CD14-positive monocyte (primary cell): ENCODE results near the gene GOLPH3. TPM values are rescaled to one million over a fixed set of nuclear protein-coding genes. Genes with fewer than 3 reads are reported as not detected.

Source experiments
- DNase-seq, 3 donors: peaks; one replicate each; pipeline ENCODE4 v3.0.0-alpha.2; 2011 to 2022
- H2AFZ ChIP-seq: 2 replicates; pipeline ENCODE4 v1.6.0; 2012; ENCODE audit warnings: mild to moderate bottlenecking, low read depth, low read length, inconsistent platforms; ENCODE audit not compliant: insufficient read depth, poor library complexity, severe bottlenecking
- H3K27ac ChIP-seq, 2 donors: 1 replicate in 1 of 2; 2 replicates in 1 of 2; pipeline ENCODE4 v1.5.1; 2012 to 2013; ENCODE audit warnings: low read length in 2 of 2, control low read depth in 1 of 2, inconsistent platforms in 1 of 2, low read depth in 1 of 2, mild to moderate bottlenecking in 1 of 2
- H3K27me3 ChIP-seq, 2 donors: one replicate each; pipeline versions ENCODE4 v1.6.0 to v1.6.1; 2011 to 2013; ENCODE audit warnings: low read length in 2 of 2; ENCODE audit not compliant: control insufficient read depth in 2 of 2, insufficient read depth in 2 of 2
- H3K36me3 ChIP-seq, 2 donors: replicated peaks in 1 of 2; 1 replicate in 1 of 2; 2 replicates in 1 of 2; pipeline versions ENCODE4 v1.5.1 to v1.6.1; 2012 to 2013; ENCODE audit warnings: low read length in 2 of 2, control low read depth in 1 of 2, inconsistent platforms in 1 of 2, mild to moderate bottlenecking in 1 of 2; ENCODE audit not compliant: insufficient read depth in 2 of 2, control insufficient read depth in 1 of 2
- H3K4me1 ChIP-seq, 2 donors: 1 replicate in 1 of 2; 2 replicates in 1 of 2; pipeline versions ENCODE4 v1.5.1 to v1.6.1; 2012 to 2013; ENCODE audit warnings: low read length in 2 of 2, control low read depth in 1 of 2, inconsistent platforms in 1 of 2, mild to moderate bottlenecking in 1 of 2, moderate library complexity in 1 of 2; ENCODE audit not compliant: insufficient read depth in 2 of 2, control insufficient read depth in 1 of 2
- H3K4me2 ChIP-seq: replicated peaks from 2 replicates; pipeline ENCODE3; 2012; ENCODE audit warnings: low read length, moderate library complexity, mild to moderate bottlenecking; ENCODE audit not compliant: poor library complexity, severe bottlenecking; ENCODE audit errors: extremely low read depth
- H3K4me3 ChIP-seq, 3 experiments: fragments of 200-600 bp in 1 of 3; sonication (generic) in 1 of 3; replicated peaks in 1 of 3; 1 replicate in 2 of 3; 2 replicates in 1 of 3; pipeline ENCODE4 v1.5.1; 2011 to 2013; ENCODE audit warnings: low read length in 3 of 3, mild to moderate bottlenecking in 3 of 3, control low read depth in 2 of 3, low read depth in 2 of 3, inconsistent platforms in 1 of 3, moderate library complexity in 1 of 3
- H3K79me2 ChIP-seq: 2 replicates; pipeline ENCODE4 v1.6.0; 2012; ENCODE audit warnings: mild to moderate bottlenecking, control low read depth, inconsistent platforms, low read length, moderate library complexity; ENCODE audit not compliant: insufficient read depth
- H3K9ac ChIP-seq: 2 replicates; pipeline ENCODE4 v1.6.0; 2017; ENCODE audit warnings: low read length, mild to moderate bottlenecking; ENCODE audit not compliant: insufficient read depth, poor library complexity, severe bottlenecking
- H3K9me3 ChIP-seq, 2 donors: replicated peaks in 1 of 2; 1 replicate in 1 of 2; 2 replicates in 1 of 2; pipeline versions ENCODE4 v1.5.1 to v1.6.1; 2012 to 2013; ENCODE audit warnings: low read length in 2 of 2, control low read depth in 1 of 2; ENCODE audit not compliant: control insufficient read depth in 1 of 2, insufficient read depth in 1 of 2
- H4K20me1 ChIP-seq: 2 replicates; pipeline ENCODE4 v1.6.0; 2012; ENCODE audit warnings: mild to moderate bottlenecking, low read length, control low read depth, moderate library complexity; ENCODE audit not compliant: insufficient read depth
- H3K27ac Mint-ChIP-seq, 7 donors: one replicate each; pipeline ENCODE4 v1.8.0; 2020; ENCODE audit warnings: mild to moderate bottlenecking in 7 of 7, mixed read lengths in 7 of 7, moderate library complexity in 6 of 7, inconsistent platforms in 2 of 7
- H3K27me3 Mint-ChIP-seq, 3 donors: one replicate each; pipeline ENCODE4 v1.8.0; 2021 to 2022; ENCODE audit warnings: low read depth in 3 of 3, mild to moderate bottlenecking in 3 of 3, mixed read lengths in 3 of 3, moderate library complexity in 3 of 3, inconsistent platforms in 1 of 3
- H3K36me3 Mint-ChIP-seq, 2 donors: one replicate each; pipeline ENCODE4 v1.8.0; 2020; ENCODE audit warnings: mixed read lengths in 2 of 2, inconsistent platforms in 1 of 2, mild to moderate bottlenecking in 1 of 2
- H3K4me1 Mint-ChIP-seq: one replicate; pipeline ENCODE4 v1.8.0; 2020; ENCODE audit warnings: mild to moderate bottlenecking, mixed read lengths
- H3K4me3 Mint-ChIP-seq, 2 donors: one replicate each; pipeline ENCODE4 v1.8.0; 2020; ENCODE audit warnings: mild to moderate bottlenecking in 2 of 2, mixed read lengths in 2 of 2, moderate library complexity in 1 of 2
- H3K9me3 Mint-ChIP-seq, 7 donors: one replicate each; pipeline ENCODE4 v1.8.0; 2020 to 2022; ENCODE audit warnings: mixed read lengths in 7 of 7, mild to moderate bottlenecking in 6 of 7, moderate library complexity in 6 of 7, inconsistent platforms in 2 of 7
- WGBS: methylation state at CpG from one replicate; pipeline ENCODE4 v1.1.5; 2013; ENCODE audit warnings: missing lambda C conversion rate; ENCODE audit not compliant: insufficient coverage; 5-methylcytosine and 5-hydroxymethylcytosine counted together
- intact Hi-C, 2 donors: fragments of 100-400 bp; cut with micrococcal nuclease; formaldehyde crosslinking; loops; one replicate each; pipeline versions ENCODE4 v1.15.0 to v1.15.1; 2023
- polyA plus RNA-seq, 3 donors: library from polyadenylated mRNA; depleted of rRNA in 1 of 3; unstranded in 2 of 3; stranded (reverse) in 1 of 3; fragments of 300-500 nt in 2 of 3; fragments of >200 nt in 1 of 3; fragmentation: Illumina TruSeq in 2 of 3; gene quantifications; 1 replicate in 2 of 3; 2 replicates in 1 of 3; pipeline ENCODE4 v1.2.3, GENCODE V29; 2012 to 2021
- TF ChIP-seq, protein P1 (sequence below): fragments of 200-600 bp; IDR thresholded peaks from one replicate; pipeline ENCODE4 v1.8.0; 2022; ENCODE audit warnings: antibody characterized with exemption, mild to moderate bottlenecking

GOLPH3 gene
- polyA plus RNA-seq, 3 donors, result 25.1 to 108 (median 105) TPM

DNA sequence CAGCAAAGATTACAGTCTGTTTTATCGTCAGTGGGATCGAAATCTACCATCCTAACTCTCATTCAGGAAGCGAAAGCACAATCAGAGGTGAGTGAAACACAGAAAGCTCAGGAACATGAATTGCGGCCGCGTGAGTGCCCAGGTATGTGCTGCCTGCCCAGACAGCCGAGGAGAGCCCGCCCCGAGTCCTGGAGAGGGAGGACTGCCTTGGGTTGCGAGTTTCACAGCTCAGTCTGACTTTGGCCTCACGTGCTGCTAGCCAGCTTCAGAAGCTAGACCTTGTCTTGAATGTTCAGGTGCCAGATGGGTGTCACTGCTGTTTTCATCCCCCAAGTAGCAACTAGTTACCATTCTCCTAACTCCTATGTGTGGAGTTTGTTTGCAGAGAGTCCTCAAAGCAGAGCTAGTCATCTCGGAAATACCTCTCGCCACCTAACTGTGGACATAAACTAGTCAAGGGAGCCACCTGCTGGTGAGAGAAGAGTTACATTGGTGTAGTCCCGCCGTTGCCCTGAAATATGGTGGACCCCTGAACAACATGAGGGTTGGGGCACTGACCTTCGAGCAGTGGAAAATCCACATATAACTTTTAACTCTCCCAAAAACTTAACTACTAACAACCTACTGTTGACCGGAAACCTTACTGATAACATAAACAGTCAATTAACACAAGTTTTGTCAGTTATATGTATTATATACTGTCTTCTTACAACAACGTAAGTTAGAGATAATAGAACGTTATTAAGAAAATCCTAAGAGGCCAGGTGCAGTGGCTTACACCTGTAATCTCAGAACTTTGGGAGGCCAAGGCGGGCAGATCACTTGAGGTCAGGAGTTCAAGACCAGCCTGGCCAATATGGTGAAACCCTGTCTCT lies 80.9 kb downstream of the GOLPH3 start:
- peak; percentile 18 to 52 (median 48) for DNase-seq
- no peaks in the 10 kb centered on the region for H3K9me3 Mint-ChIP-seq
- Histone ChIP-seq H3K9ac (no peak overlapping the region), H2AFZ (no peak overlapping the region), H3K4me2 (no peak overlapping the region), H3K79me2 (no peaks in the 10 kb centered on the region), H3K27me3 (no peaks in the 10 kb centered on the region), H3K4me3 (no peak overlapping the region), H3K9me3 (no peaks in the 10 kb centered on the region), H3K4me1 (no peaks in the 10 kb centered on the region), H3K27ac (no peak overlapping the region), H4K20me1 (no peaks in the 10 kb centered on the region), H3K36me3 (peaks cover 3 to 11% of the 10 kb centered on the region in 2 donors)
- peaks cover 12% of the 10 kb centered on the region in 2 donors for H3K36me3 Mint-ChIP-seq
- TF ChIP-seq, protein P1, sequence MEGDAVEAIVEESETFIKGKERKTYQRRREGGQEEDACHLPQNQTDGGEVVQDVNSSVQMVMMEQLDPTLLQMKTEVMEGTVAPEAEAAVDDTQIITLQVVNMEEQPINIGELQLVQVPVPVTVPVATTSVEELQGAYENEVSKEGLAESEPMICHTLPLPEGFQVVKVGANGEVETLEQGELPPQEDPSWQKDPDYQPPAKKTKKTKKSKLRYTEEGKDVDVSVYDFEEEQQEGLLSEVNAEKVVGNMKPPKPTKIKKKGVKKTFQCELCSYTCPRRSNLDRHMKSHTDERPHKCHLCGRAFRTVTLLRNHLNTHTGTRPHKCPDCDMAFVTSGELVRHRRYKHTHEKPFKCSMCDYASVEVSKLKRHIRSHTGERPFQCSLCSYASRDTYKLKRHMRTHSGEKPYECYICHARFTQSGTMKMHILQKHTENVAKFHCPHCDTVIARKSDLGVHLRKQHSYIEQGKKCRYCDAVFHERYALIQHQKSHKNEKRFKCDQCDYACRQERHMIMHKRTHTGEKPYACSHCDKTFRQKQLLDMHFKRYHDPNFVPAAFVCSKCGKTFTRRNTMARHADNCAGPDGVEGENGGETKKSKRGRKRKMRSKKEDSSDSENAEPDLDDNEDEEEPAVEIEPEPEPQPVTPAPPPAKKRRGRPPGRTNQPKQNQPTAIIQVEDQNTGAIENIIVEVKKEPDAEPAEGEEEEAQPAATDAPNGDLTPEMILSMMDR, result peak; percentile 81
- H3K4me3 Mint-ChIP-seq, result no peak overlapping the region
- peaks cover 6% of the 10 kb centered on the region for H3K4me1 Mint-ChIP-seq
- WGBS, result 70% methylated on average over 13 of the region's 20 CpGs
- H3K27ac Mint-ChIP-seq, result no peak overlapping the region
- intact Hi-C loops, result loop anchor here (2.0 to 5.0 kb wide), 2 partner anchors 511 to 512 kb away; no protein-coding TSS in a partner anchor
- no peaks in the 10 kb centered on the region for H3K27me3 Mint-ChIP-seq

- Histone ChIP-seq H3K4me3 (no peak overlapping the region), H3K27me3 (no peaks in the 10 kb centered on the region), H3K9ac (no peak overlapping the region), H3K9me3 (no peaks in the 10 kb centered on the region), H2AFZ (no peak overlapping the region), H3K4me1 (no peaks in the 10 kb centered on the region), H4K20me1 (no peaks in the 10 kb centered on the region), H3K79me2 (no peaks in the 10 kb centered on the region), H3K27ac (no peak overlapping the region), H3K4me2 (no peak overlapping the region), H3K36me3 (no peaks in the 10 kb centered on the region)
- H3K9me3 Mint-ChIP-seq, result peaks cover 0 to 2% (median 0%) of the 10 kb centered on the region in 7 donors
- H3K4me3 Mint-ChIP-seq, result no peak overlapping the region
- no peak overlapping the region for H3K27ac Mint-ChIP-seq
- WGBS, result 95% methylated on average over 16 of the region's 17 CpGs
- TF ChIP-seq, protein P1, result no peak
- intact Hi-C loops, result loop anchor here in 1 of 2 donors (5.0 kb wide), 1 partner anchor 508 kb away; no protein-coding TSS in a partner anchor
- H3K4me1 Mint-ChIP-seq, result peaks cover 6% of the 10 kb centered on the region
- peaks cover 0 to 2% (median 0%) of the 10 kb centered on the region in 3 donors for H3K27me3 Mint-ChIP-seq
- H3K36me3 Mint-ChIP-seq, result no peaks in the 10 kb centered on the region
- no peak for DNase-seq
Observed at GRCh38 chr5:32090755-32091128, 83.4 kb downstream of the GOLPH3 start.
